Adrenal gland (tissue), 12 donors: ENCODE measurements around the gene MINDY4. TPM values are rescaled to one million over a fixed set of nuclear protein-coding genes. Genes with fewer than 3 reads are reported as not detected.

ENCODE experiments used
- DNase-seq, 7 donors: peaks; one replicate each; pipeline ENCODE4 v3.0.0-alpha.2; 2019 to 2020
- H3K27ac ChIP-seq, 5 donors: fragments of 200-600 bp; sonication (generic) in 4 of 5; 1 replicate in 3 of 5; 2 replicates in 2 of 5; pipeline versions ENCODE4 v1.5.1 to v1.8.0; 2016 to 2020; ENCODE audit warnings: mild to moderate bottlenecking in 1 of 5
- H3K27me3 ChIP-seq: fragments of 200-600 bp; 2 replicates; pipeline ENCODE4 v1.8.0; 2021
- H3K36me3 ChIP-seq, 2 donors: fragments of 200-600 bp; replicated peaks in 1 of 2; 1 replicate in 1 of 2; 2 replicates in 1 of 2; pipeline versions ENCODE4 v1.5.1 to v1.8.0; 2018 to 2022
- H3K4me1 ChIP-seq, 2 donors: fragments of 200-600 bp; replicated peaks in 1 of 2; 1 replicate in 1 of 2; 2 replicates in 1 of 2; pipeline versions ENCODE4 v1.5.1 to v1.8.0; 2018 to 2021
- H3K4me3 ChIP-seq, 4 donors: fragments of 200-600 bp; sonication (generic) in 3 of 4; one replicate each; pipeline ENCODE4 v1.5.1; 2016 to 2018
- H3K9me3 ChIP-seq, 3 donors: fragments of 200-600 bp; sonication (generic) in 1 of 3; replicated peaks in 1 of 3; 1 replicate in 2 of 3; 2 replicates in 1 of 3; pipeline versions ENCODE4 v1.5.1 to v1.8.0; 2016 to 2021
- POLR2A ChIP-seq, 2 donors: fragments of 450-650 bp; IDR thresholded peaks; one replicate each; pipeline ENCODE4 v1.6.1; 2017; ENCODE audit warnings: antibody characterized with exemption in 2 of 2, mild to moderate bottlenecking in 2 of 2, moderate library complexity in 1 of 2
- WGBS, 4 donors: extraction: QIAGEN DNeasy Blood & Tissue Kit in 2 of 4; methylation state at CpG; one replicate each; pipeline versions ENCODE4 v1.1.5 to v1.1.7; 2013 to 2017; 5-methylcytosine and 5-hydroxymethylcytosine counted together
- intact Hi-C, 2 donors: fragments of 100-400 bp; cut with DNase I; formaldehyde crosslinking; loops; one replicate each; pipeline versions ENCODE4 v1.14.1 to v1.15.0; 2022 to 2023
- polyA plus RNA-seq, 3 donors: library from polyadenylated mRNA; stranded (reverse); fragments of 200-250 nt in 2 of 3; fragments of 350-450 nt in 1 of 3; fragmentation: Illumina TruSeq in 1 of 3; extraction: RNeasy Lipid Tissue Mini Kit (QIAGEN cat#74804) in 1 of 3; gene quantifications; one replicate each; pipeline ENCODE4 v1.2.3, GENCODE V29; 2013 to 2014
- total RNA-seq, 9 donors: library from RNA; depleted of rRNA in 4 of 9; stranded (reverse); fragments of >200 nt in 4 of 9; fragments of 120-200 nt in 1 of 9; fragmentation: NEBNext Ultra II Directional in 1 of 9; extraction: Animal tissue kit (Norgen Biotek cat#: 25700) in 1 of 9; gene quantifications; one replicate each; pipeline versions ENCODE4 v1.1.0 to v1.2.4, GENCODE V29; 2013 to 2023
- TF ChIP-seq, protein P1 (sequence below), 6 experiments: fragments of 450-650 bp in 4 of 6; fragments of 200-600 bp in 2 of 6; sonication (generic) in 1 of 6; IDR thresholded peaks; 1 replicate in 5 of 6; 2 replicates in 1 of 6; pipeline versions ENCODE4 v1.5.1 to v1.8.0; 2016 to 2021; ENCODE audit warnings: antibody characterized with exemption in 6 of 6, mild to moderate bottlenecking in 2 of 6, moderate library complexity in 1 of 6
- donor health status: healthy with polysubstance abuse.
- donor health status: Bipolar disorder and iron deficiency.
- donor health status: DM: yes; HTN: yes; CAD: no.
- donor health status: DM: no; HTN: no; CAD: no.
- donor health status: DM: no; HTN: no; CAD: no.
- donor health status: DM: yes; HTN: yes; CAD: no.

The MINDY4 gene
- total and polyA plus RNA-seq, 12 donors = 4.8 to 19.9 (median 7.3) TPM

- DNase-seq = no peak
- peak overlapping the region in 1 of 5 donors; percentile 80 for H3K27ac ChIP-seq
- no peak for TF ChIP-seq POLR2A (IDR thresholded peaks at IDR 0.05)
- TF ChIP-seq, protein P1, sequence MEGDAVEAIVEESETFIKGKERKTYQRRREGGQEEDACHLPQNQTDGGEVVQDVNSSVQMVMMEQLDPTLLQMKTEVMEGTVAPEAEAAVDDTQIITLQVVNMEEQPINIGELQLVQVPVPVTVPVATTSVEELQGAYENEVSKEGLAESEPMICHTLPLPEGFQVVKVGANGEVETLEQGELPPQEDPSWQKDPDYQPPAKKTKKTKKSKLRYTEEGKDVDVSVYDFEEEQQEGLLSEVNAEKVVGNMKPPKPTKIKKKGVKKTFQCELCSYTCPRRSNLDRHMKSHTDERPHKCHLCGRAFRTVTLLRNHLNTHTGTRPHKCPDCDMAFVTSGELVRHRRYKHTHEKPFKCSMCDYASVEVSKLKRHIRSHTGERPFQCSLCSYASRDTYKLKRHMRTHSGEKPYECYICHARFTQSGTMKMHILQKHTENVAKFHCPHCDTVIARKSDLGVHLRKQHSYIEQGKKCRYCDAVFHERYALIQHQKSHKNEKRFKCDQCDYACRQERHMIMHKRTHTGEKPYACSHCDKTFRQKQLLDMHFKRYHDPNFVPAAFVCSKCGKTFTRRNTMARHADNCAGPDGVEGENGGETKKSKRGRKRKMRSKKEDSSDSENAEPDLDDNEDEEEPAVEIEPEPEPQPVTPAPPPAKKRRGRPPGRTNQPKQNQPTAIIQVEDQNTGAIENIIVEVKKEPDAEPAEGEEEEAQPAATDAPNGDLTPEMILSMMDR (IDR thresholded peaks at IDR 0.05) = no peak
- 91 to 97% (median 95%) methylated on average over 7 of the region's 7 CpGs for WGBS, 4 donors
- H3K9me3 ChIP-seq = no peaks in the 10 kb centered on the region
- intact Hi-C loops = no loop called here
- H3K27me3 ChIP-seq = no peaks in the 10 kb centered on the region
- peaks cover 0 to 3% of the 10 kb centered on the region in 2 donors for H3K36me3 ChIP-seq
- H3K4me3 ChIP-seq = no peak overlapping the region
- peaks cover 0 to 4% of the 10 kb centered on the region in 2 donors for H3K4me1 ChIP-seq
Observed at GRCh38 chr7:30841801-30842541, 70.8 kb downstream of the MINDY4 start.

DNA sequence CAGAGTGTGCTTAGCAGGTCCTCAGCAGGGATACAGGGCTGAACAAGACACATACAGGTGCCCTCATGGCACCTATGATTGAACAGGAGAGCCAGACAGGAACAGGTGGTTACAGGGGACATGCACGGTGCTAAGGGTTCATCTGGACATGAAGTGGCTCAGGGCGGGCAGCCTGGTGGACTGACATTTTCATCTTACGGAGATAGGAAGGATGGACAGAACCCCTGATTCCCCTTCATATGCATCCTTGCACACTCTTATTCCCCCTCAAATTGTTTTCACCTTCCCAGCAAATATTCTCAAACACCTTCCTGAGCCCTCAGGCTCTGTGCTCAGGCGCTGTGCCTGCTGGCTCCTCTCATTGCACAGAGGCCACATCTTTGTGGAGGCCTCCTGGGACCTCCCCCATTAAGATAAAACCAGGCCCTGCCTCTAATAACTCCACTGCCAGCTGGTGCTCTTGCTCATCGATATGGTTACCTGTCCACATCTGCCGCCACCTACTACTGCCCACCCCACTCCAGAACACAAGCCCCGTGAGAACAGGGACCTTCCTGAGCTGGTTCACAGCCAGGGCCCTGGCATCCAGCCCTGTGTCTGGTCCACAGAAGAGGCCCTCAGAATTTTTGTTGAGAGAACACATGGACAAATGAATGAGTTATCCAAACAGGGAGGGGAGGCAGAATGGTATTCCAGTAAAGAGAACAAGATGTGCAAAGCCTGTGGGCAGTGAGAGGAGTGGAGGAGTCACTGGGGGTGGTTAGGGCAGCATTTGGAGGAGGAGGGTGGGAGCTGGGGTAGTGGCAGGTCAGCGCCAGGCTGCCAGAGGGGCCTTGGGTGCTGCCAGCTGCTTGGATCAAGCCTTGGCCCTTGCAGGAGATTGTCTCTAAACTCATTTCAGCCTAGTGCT, 71.6 kb downstream of the MINDY4 start:
- DNase-seq = no peak
- Histone ChIP-seq H3K27me3 (no peaks in the 10 kb centered on the region), H3K27ac (peak overlapping the region in 2 of 5 donors; percentile 26 to 80), H3K9me3 (no peaks in the 10 kb centered on the region), H3K4me3 (no peak overlapping the region), H3K4me1 (peaks cover 0 to 4% of the 10 kb centered on the region in 2 donors), H3K36me3 (peaks cover 0 to 3% of the 10 kb centered on the region in 2 donors)
- WGBS, 4 donors = 84 to 93% (median 90%) methylated on average over 8 of the region's 8 CpGs
- TF ChIP-seq, protein P1 (IDR thresholded peaks at IDR 0.05) = no peak
- TF ChIP-seq POLR2A (IDR thresholded peaks at IDR 0.05) = no peak
- intact Hi-C loops = no loop called here

GRCh38 chr7:30843741-30844482, 72.7 kb downstream of the MINDY4 start:
- Histone ChIP-seq H3K9me3 (no peaks in the 10 kb centered on the region), H3K27ac (peak overlapping the region in 2 of 5 donors; percentile 26 to 80)
- DNase-seq = no peak

More at GRCh38 chr7:30843741-30844482, 72.7 kb downstream of the MINDY4 start:
- Histone ChIP-seq H3K27me3 (no peaks in the 10 kb centered on the region), H3K36me3 (peaks cover 0 to 3% of the 10 kb centered on the region in 2 donors), H3K4me1 (peaks cover 0 to 4% of the 10 kb centered on the region in 2 donors), H3K4me3 (no peak overlapping the region)
- intact Hi-C loops = no loop called here
- 91 to 97% (median 94%) methylated on average over 7 to 11 of the region's 11 CpGs for WGBS, 4 donors
- TF ChIP-seq, protein P1 (IDR thresholded peaks at IDR 0.05) = no peak
- TF ChIP-seq POLR2A (IDR thresholded peaks at IDR 0.05) = no peak
